Neuronal stem cell (in vitro differentiated cells): ENCODE results near the gene GPR108.

Source experiments
- DNase-seq: peaks from one replicate; pipeline ENCODE4 v3.0.0-alpha.2; 2013; ENCODE audit warnings: low spot score
- H2AFZ ChIP-seq: one replicate; pipeline ENCODE4 v1.6.1; 2013; ENCODE audit warnings: mild to moderate bottlenecking, low read length, inconsistent platforms
- H2AK5ac ChIP-seq: 2 replicates; pipeline ENCODE4 v1.6.1; 2013; ENCODE audit warnings: low read depth, mild to moderate bottlenecking, inconsistent platforms, low read length, moderate library complexity, mixed read lengths
- H2BK120ac ChIP-seq: 2 replicates; pipeline ENCODE4 v1.6.1; 2013; ENCODE audit warnings: low read depth, mild to moderate bottlenecking, inconsistent platforms, low read length, moderate library complexity, mixed read lengths
- H2BK12ac ChIP-seq: one replicate; pipeline ENCODE4 v1.6.1; 2013; ENCODE audit warnings: low read length, inconsistent platforms
- H2BK15ac ChIP-seq: 2 replicates; pipeline ENCODE4 v1.6.1; 2013; ENCODE audit warnings: mild to moderate bottlenecking, low read length, inconsistent platforms, mixed read lengths
- H2BK5ac ChIP-seq: one replicate; pipeline ENCODE4 v1.6.1; 2013; ENCODE audit warnings: inconsistent platforms, mild to moderate bottlenecking, low read length, moderate library complexity
- H3K14ac ChIP-seq: one replicate; pipeline ENCODE4 v1.6.1; 2013; ENCODE audit warnings: low read length, inconsistent platforms
- H3K18ac ChIP-seq: 2 replicates; pipeline ENCODE4 v1.6.1; 2013; ENCODE audit warnings: low read length, inconsistent platforms
- H3K23ac ChIP-seq: 2 replicates; pipeline ENCODE4 v1.6.1; 2013; ENCODE audit warnings: low read depth, mild to moderate bottlenecking, mixed read lengths, low read length, inconsistent platforms; ENCODE audit not compliant: poor library complexity
- H3K27ac ChIP-seq: replicated peaks from 3 replicates; pipeline ENCODE4 v1.5.1; 2013; ENCODE audit warnings: low read length, inconsistent platforms
- H3K27me3 ChIP-seq, 3 experiments: 2 replicates each; pipeline ENCODE4 v1.6.1; 2013; ENCODE audit warnings: low read length in 3 of 3, mild to moderate bottlenecking in 2 of 3, inconsistent platforms in 1 of 3, low read depth in 1 of 3, mixed read lengths in 1 of 3, moderate library complexity in 1 of 3; ENCODE audit not compliant: control insufficient read depth in 3 of 3, insufficient read depth in 3 of 3
- H3K36me3 ChIP-seq, 2 donors: replicated peaks in 1 of 2; 2 replicates each; pipeline ENCODE4 v1.6.1; 2013; ENCODE audit warnings: low read length in 2 of 2; ENCODE audit not compliant: control insufficient read depth in 2 of 2, insufficient read depth in 2 of 2
- H3K4ac ChIP-seq: 2 replicates; pipeline ENCODE4 v1.6.1; 2013; ENCODE audit warnings: inconsistent platforms, mild to moderate bottlenecking, low read length, moderate library complexity
- H3K4me1 ChIP-seq, 2 donors: 1 replicate in 1 of 2; 2 replicates in 1 of 2; pipeline ENCODE4 v1.6.1; 2013; ENCODE audit warnings: low read length in 2 of 2, low read depth in 1 of 2; ENCODE audit not compliant: control insufficient read depth in 2 of 2, insufficient read depth in 1 of 2
- H3K4me2 ChIP-seq: one replicate; pipeline ENCODE4 v1.6.1; 2013; ENCODE audit warnings: mild to moderate bottlenecking, low read length, inconsistent platforms; ENCODE audit not compliant: insufficient read depth, poor library complexity, severe bottlenecking
- H3K4me3 ChIP-seq, 2 donors: 2 replicates each; pipeline ENCODE4 v1.5.1; 2013; ENCODE audit warnings: low read length in 2 of 2, mild to moderate bottlenecking in 2 of 2, inconsistent platforms in 1 of 2, moderate library complexity in 1 of 2
- H3K79me1 ChIP-seq: one replicate; pipeline ENCODE4 v1.6.1; 2013; ENCODE audit warnings: low read depth, mild to moderate bottlenecking, inconsistent platforms, low read length, moderate library complexity
- H3K9ac ChIP-seq: one replicate; pipeline ENCODE4 v1.6.1; 2013; ENCODE audit warnings: mild to moderate bottlenecking, low read depth, low read length, inconsistent platforms; ENCODE audit not compliant: poor library complexity
- H3K9me3 ChIP-seq, 2 donors: replicated peaks in 1 of 2; 2 replicates each; pipeline versions ENCODE3 to v1.6.1; 2013; ENCODE audit warnings: low read length in 2 of 2, mild to moderate bottlenecking in 2 of 2, inconsistent platforms in 1 of 2, low read depth in 1 of 2, mixed read lengths in 1 of 2, moderate library complexity in 1 of 2; ENCODE audit not compliant: control insufficient read depth in 2 of 2, insufficient read depth in 1 of 2
- H4K8ac ChIP-seq: one replicate; pipeline ENCODE4 v1.6.1; 2013; ENCODE audit warnings: low read depth, mild to moderate bottlenecking, inconsistent platforms, low read length, moderate library complexity
- H4K91ac ChIP-seq: one replicate; pipeline ENCODE4 v1.6.1; 2013; ENCODE audit warnings: low read length, low read depth, mild to moderate bottlenecking, inconsistent platforms; ENCODE audit not compliant: poor library complexity
- WGBS, 2 donors: extraction: QIAGEN DNeasy Blood & Tissue Kit; methylation state at CpG; one replicate each; pipeline ENCODE4 v1.1.7; 2013; ENCODE audit warnings: missing lambda C conversion rate in 2 of 2, mixed read lengths in 1 of 2; ENCODE audit not compliant: insufficient read length in 2 of 2, insufficient replicate concordance in 1 of 2; ENCODE audit errors: extremely low coverage in 2 of 2; 5-methylcytosine and 5-hydroxymethylcytosine counted together

GPR108 gene

DNA sequence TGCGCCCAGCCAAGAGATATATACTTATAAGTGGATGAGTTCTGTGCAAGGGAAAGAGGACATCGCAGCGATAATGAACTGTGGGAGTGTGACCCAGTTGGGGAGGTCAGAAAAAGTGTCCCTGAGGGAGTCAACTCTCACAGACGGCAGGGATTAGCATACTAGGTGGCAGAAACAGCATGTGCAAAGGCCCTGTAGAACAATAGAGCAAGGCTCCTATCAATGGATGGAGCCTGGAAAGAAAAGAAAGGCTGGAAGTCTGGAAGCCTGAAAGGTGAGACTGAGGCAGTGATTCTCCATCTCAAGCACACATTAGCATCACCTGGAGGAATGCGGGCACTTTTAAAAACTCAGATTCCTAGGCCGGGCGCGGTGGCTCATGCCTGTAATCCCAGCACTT is 46.0 kb downstream of the GPR108 start:
- Histone ChIP-seq H2BK15ac (no peak overlapping the region), H3K27ac (no peak overlapping the region), H3K18ac (no peak overlapping the region), H2BK5ac (no peak overlapping the region), H3K23ac (no peak overlapping the region), H3K4me3 (no peak overlapping the region), H3K14ac (no peak overlapping the region), H2AK5ac (no peak overlapping the region), H3K79me1 (no peaks in the 10 kb centered on the region), H3K9ac (no peak overlapping the region), H4K91ac (no peak overlapping the region), H2BK12ac (no peak overlapping the region), H2BK120ac (no peak overlapping the region), H3K27me3 (peaks cover 0 to 6% (median 0%) of the 10 kb centered on the region in 3 experiments), H3K36me3 (no peaks in the 10 kb centered on the region), H4K8ac (no peak overlapping the region), H3K4me2 (no peak overlapping the region), H3K4me1 (no peaks in the 10 kb centered on the region), H3K9me3 (no peaks in the 10 kb centered on the region), H2AFZ (no peak overlapping the region), H3K4ac (no peak overlapping the region)
- no CpG with 5 or more reads among the region's 8 CpGs for WGBS, 2 donors
- DNase-seq = no peak

DNA sequence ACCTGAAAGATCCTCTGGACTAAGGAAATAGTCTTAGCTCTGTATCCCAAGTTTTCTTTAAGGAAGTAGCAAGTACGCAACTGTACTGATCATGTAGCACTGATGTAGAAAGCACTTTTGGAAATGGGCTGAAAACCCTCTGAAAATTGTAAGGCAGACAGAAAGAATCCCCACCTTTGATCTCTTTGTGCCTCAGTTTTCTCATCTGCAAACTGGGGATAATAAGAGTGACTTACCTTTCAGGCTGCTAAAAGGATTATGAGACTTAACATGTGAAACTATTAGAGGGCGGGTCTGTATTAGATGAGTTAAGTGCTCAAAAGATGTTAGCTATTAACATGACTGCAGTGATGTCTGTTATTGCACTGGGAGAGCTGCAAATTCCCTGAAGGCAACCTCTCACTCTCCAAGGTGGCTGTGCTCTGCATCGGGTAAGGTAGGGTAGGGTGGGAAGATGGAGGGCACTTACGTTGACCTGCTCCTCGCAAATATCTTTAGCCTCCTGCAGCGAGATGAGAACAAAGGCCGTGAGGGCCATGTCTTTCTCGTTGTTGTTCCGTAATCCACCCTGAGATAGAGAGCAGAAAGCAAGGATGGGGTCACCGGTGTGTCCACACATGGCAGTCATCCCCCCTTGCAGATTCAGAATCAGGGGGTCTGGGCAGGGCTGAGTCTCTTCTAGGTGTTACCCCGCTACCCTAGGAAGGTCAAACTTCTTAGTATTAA is 47.1 kb downstream of the GPR108 start:
- no peak overlapping the region for H2AFZ ChIP-seq
- no peaks in the 10 kb centered on the region for H3K36me3 ChIP-seq
- no CpG with 5 or more reads among the region's 11 CpGs for WGBS, 2 donors
- no peak overlapping the region for H3K4me2 ChIP-seq
- peaks cover 0 to 14% (median 0%) of the 10 kb centered on the region in 3 experiments for H3K27me3 ChIP-seq
- H3K14ac ChIP-seq = no peak overlapping the region
- no peaks in the 10 kb centered on the region for H3K4me1 ChIP-seq
- no peak overlapping the region for H3K9ac ChIP-seq
- no peak overlapping the region for H3K4ac ChIP-seq
- no peak overlapping the region for H3K4me3 ChIP-seq
- H2BK15ac ChIP-seq = no peak overlapping the region
- H4K8ac ChIP-seq = no peak overlapping the region
- H3K79me1 ChIP-seq = no peaks in the 10 kb centered on the region
- no peak overlapping the region for H2BK12ac ChIP-seq
- no peaks in the 10 kb centered on the region for H3K9me3 ChIP-seq
- no peak overlapping the region for H2BK5ac ChIP-seq
- no peak for DNase-seq
- H3K18ac ChIP-seq = no peak overlapping the region
- H3K27ac ChIP-seq = no peak overlapping the region
- H2AK5ac ChIP-seq = no peak overlapping the region
- H2BK120ac ChIP-seq = no peak overlapping the region
- no peak overlapping the region for H4K91ac ChIP-seq
- no peak overlapping the region for H3K23ac ChIP-seq

DNA sequence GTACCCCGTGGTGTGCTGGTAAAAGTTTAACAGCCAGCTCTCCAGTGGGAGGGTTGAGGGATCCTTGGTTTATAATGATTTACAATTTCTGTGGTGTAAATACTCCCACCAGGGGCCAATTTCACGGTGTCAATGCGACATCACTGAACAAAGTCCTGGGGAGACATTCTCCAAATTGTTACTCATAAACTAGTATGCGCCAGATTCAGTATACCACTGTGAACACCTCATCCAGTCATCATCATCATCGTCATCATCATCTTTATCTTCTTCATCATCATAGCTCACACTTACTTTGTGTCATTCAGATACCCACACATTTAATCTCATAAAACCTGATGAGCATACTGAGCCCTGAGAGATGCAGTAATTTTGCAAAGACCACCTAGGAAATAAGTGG is 50.3 kb downstream of the GPR108 start:
- Histone ChIP-seq H4K91ac (no peak overlapping the region), H4K8ac (no peak overlapping the region), H2BK5ac (no peak overlapping the region), H3K36me3 (no peaks in the 10 kb centered on the region), H2BK120ac (no peak overlapping the region), H3K4me2 (no peak overlapping the region), H3K14ac (no peak overlapping the region), H3K4me1 (no peaks in the 10 kb centered on the region), H2BK15ac (no peak overlapping the region), H3K79me1 (no peaks in the 10 kb centered on the region), H3K4ac (no peak overlapping the region), H3K9ac (no peak overlapping the region), H2BK12ac (no peak overlapping the region), H2AK5ac (no peak overlapping the region), H3K18ac (no peak overlapping the region), H3K4me3 (no peak overlapping the region), H3K23ac (no peak overlapping the region), H3K27me3 (peaks cover 0 to 19% (median 0%) of the 10 kb centered on the region in 3 experiments), H3K9me3 (no peaks in the 10 kb centered on the region), H2AFZ (no peak overlapping the region), H3K27ac (no peak overlapping the region)
- 100% methylated on average over 1 of the region's 5 CpGs; no CpG with 5 or more reads in 1 of the 2 donors for WGBS, 2 donors
- no peak for DNase-seq

DNA sequence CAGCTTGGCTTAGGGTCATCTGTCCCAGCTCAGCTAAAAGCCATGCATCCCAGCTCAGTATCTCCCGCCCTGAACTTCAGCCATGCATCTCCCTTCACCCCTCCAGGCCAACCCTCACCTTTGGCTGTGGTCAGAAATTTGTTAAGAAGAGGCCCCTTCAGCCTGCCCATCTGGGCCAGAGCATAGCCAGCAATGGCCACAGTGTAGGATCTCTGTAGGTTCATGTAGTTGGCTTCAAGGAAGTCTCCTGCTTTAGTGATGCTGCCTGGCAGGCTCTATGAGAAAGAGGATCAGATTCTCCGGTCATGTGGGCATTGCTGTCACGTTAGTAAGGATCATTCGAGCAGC is 50.8 kb downstream of the GPR108 start:
- no peak overlapping the region for H4K8ac ChIP-seq

More for the DNA sequence above, 50.8 kb downstream of the GPR108 start:
- Histone ChIP-seq H3K9me3 (no peaks in the 10 kb centered on the region), H3K4me2 (no peak overlapping the region), H3K27me3 (peaks cover 0 to 19% (median 0%) of the 10 kb centered on the region in 3 experiments), H2BK5ac (no peak overlapping the region), H3K4ac (no peak overlapping the region), H2AK5ac (no peak overlapping the region), H3K79me1 (no peaks in the 10 kb centered on the region), H3K4me3 (no peak overlapping the region), H3K18ac (no peak overlapping the region), H3K36me3 (no peaks in the 10 kb centered on the region), H3K4me1 (no peaks in the 10 kb centered on the region), H2BK120ac (no peak overlapping the region), H2BK12ac (no peak overlapping the region), H3K14ac (no peak overlapping the region), H3K23ac (no peak overlapping the region), H2BK15ac (no peak overlapping the region), H3K27ac (no peak overlapping the region), H2AFZ (no peak overlapping the region), H3K9ac (no peak overlapping the region), H4K91ac (no peak overlapping the region)
- no CpG with 5 or more reads among the region's 4 CpGs for WGBS, 2 donors
- no peak for DNase-seq
